Measurements from ENCODE around the gene CTDSPL2.

The CTDSPL2 gene

DNA sequence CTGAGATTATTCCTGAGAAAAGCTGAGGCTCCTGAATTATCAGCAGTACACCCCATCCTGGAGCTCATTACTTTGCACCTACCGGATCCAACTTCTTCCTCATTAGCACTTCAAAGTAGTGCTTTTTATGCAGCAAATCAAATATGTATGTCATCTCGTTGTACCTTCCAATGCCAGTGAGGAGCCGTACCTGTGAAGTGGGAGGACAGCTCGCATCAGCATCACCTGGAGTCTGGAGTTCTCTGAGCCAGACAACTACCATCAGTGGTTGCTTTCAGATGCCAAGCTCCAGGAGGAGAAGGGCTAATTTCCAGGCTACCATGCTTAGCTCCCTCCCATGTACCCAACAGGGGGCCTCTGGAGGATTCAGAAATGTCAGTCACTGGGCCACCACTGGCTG is 141.9 kb downstream of the CTDSPL2 start:
- DNase-seq (ENCODE audit: low spot score in 2 of 2) (no peak), ATAC-seq (ENCODE audit: low read depth) (no peak)
- Mint-ChIP-seq H3K27ac (no peak overlapping the region), H3K9me3 (no peaks in the 10 kb centered on the region), H3K4me1 (no peaks in the 10 kb centered on the region), H3K27me3 (no peaks in the 10 kb centered on the region), H3K36me3 (peaks cover 37% of the 10 kb centered on the region), H3K4me3 (no peak overlapping the region)

DNA sequence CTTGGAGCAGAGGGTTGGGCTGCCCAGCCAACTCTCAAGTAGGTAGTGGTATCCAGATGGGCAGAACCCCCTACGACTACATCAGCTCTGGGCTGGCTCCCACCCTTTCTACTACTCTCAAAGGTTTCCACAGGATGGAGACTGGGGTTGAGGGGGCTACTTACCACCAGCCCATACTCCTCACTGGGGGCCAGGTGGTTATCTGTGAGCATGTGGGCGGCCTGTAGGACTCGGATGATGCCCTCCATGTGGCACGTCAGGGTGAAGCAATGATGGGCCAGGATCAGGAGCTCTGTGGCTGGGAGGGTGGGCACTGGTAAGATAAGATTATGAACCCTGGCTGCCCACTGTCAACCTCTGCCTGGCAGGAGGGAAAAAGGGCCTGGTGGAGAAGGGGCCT is 142.9 kb downstream of the CTDSPL2 start:
- Mint-ChIP-seq H3K27ac (peak overlapping the region; percentile 11), H3K36me3 (peaks cover 35% of the 10 kb centered on the region), H3K9me3 (no peaks in the 10 kb centered on the region), H3K4me3 (no peak overlapping the region), H3K27me3 (no peaks in the 10 kb centered on the region), H3K4me1 (peaks cover 4% of the 10 kb centered on the region)
- no peak for DNase-seq (ENCODE audit: low spot score in 2 of 2)
- no peak for ATAC-seq (ENCODE audit: low read depth)

DNA sequence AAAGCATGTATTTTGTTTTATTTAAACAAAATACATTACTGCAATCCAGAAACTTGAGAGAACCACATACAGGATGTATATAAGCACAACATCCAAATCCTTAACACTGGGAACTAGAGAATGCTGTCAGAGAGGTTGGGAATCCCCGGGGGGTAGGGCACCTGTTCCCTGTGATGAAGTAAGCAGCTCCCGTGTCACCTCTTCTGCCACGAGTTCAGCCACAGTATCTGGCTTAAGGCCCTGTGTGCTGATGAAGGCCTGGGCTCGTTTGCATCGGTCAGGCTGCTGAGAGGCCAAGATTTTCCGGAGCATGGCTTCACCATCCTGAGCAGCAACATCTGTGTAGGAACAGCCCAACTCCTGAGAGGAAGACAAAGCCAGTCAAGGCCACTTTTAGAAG is 146.0 kb downstream of the CTDSPL2 start:
- Mint-ChIP-seq H3K27ac (no peak overlapping the region), H3K4me3 (no peak overlapping the region), H3K9me3 (no peaks in the 10 kb centered on the region), H3K36me3 (peaks cover 16% of the 10 kb centered on the region), H3K4me1 (peaks cover 6% of the 10 kb centered on the region), H3K27me3 (no peaks in the 10 kb centered on the region)
- no peak for ATAC-seq (ENCODE audit: low read depth)
- no peak for DNase-seq (ENCODE audit: low spot score in 2 of 2)

DNA sequence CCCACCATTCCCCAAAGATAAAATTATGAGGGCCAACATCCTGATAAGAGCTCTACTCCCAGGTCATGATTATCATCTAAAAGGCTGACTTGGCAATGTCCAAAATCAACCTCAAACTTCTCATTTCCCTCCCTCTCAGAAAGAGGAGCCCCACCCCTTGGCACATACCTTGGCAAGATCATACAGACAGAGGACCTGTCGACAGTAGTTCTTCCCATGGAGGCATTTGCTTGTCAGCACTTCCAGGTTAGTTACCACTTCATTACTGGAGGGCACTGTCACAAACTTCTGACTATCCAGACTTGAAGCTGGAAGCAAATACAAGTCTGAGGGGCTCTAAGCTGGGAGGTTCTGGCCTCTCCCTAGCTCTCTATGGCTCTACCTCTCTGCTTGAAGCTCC is 147.3 kb downstream of the CTDSPL2 start:
- ATAC-seq (ENCODE audit: low read depth) = no peak
- Mint-ChIP-seq H3K36me3 (peaks cover 13% of the 10 kb centered on the region), H3K27ac (peak overlapping the region; percentile 79), H3K4me3 (no peak overlapping the region), H3K27me3 (no peaks in the 10 kb centered on the region), H3K4me1 (peaks cover 7% of the 10 kb centered on the region), H3K9me3 (no peaks in the 10 kb centered on the region)
- DNase-seq (ENCODE audit: low spot score in 2 of 2) = no peak
